HCT116 (cell line): ENCODE measurements around the gene SLC5A7. TPM values are rescaled to one million over a fixed set of nuclear protein-coding genes. Genes with fewer than 3 reads are reported as not detected.

ENCODE experiments used
- ATAC-seq: fragments of 200-7000 bp; cut with Tn5 transposase; 2 replicates; pipeline ENCODE4 v1.9.1; 2020; ENCODE audit warnings: mild to moderate bottlenecking, moderate library complexity
- BruUV-seq: library from RNA; stranded (reverse); fragments of 400-500 nt; replicated peaks from 2 replicates; lab custom pipeline; 2021; lab: Mats Ljungman, UMichigan
- CTCF ChIA-PET: fragments of 300-600 bp; sonication (Branson Sonifier 250); formaldehyde crosslinking; loops from one replicate; lab custom pipeline; 2021; ENCODE audit warnings: antibody characterized with exemption; lab: Charles Lee
- POLR2A ChIA-PET: fragments of 300-600, 350-600 bp; sonication (Branson Sonifier 250); formaldehyde crosslinking; loops from one replicate; lab custom pipeline; 2021; ENCODE audit warnings: antibody characterized with exemption; lab: Charles Lee
- RAD21 ChIA-PET, 2 experiments: fragments of 300-600 bp; sonication (Branson Sonifier 250); formaldehyde crosslinking; loops; one replicate each; lab custom pipeline; 2023; ENCODE audit warnings: low total read pairs in 2 of 2; ENCODE audit not compliant: uncharacterized antibody in 2 of 2, unreplicated experiment in 2 of 2, low non-redundant PET in 1 of 2; lab: Charles Lee
- DNase-seq: peaks from one replicate; pipeline ENCODE4 v3.0.0-alpha.2; 2010; ENCODE audit warnings: low read depth, low spot score
- H2AFZ ChIP-seq: fragments of 200-600 bp; shearing (Covaris generic), sonication (generic); 2 replicates; pipeline ENCODE4 v1.6.1; 2017; ENCODE audit warnings: low read depth, mixed run types, mixed read lengths, antibody characterized with exemption, low read length; ENCODE audit not compliant: poor library complexity, severe bottlenecking
- H3K27ac ChIP-seq: 2 replicates; pipeline ENCODE4 v1.5.1; 2012; ENCODE audit warnings: low read depth, low read length
- H3K27me3 ChIP-seq: fragments of 200-600 bp; sonication (generic); 2 replicates; pipeline ENCODE4 v1.6.1; 2016; ENCODE audit warnings: mixed run types, low read length, mixed read lengths; ENCODE audit not compliant: insufficient read depth
- H3K36me3 ChIP-seq, 2 experiments: fragments of 200-500 bp in 1 of 2; fragments of 200-600 bp in 1 of 2; sonication (Bioruptor generic) in 1 of 2; sonication (generic) in 1 of 2; 2 replicates each; pipeline versions ENCODE4 v1.5.1 to v1.6.1; 2014 to 2016; ENCODE audit warnings: low read length in 2 of 2, inconsistent platforms in 1 of 2, mixed read lengths in 1 of 2, mixed run types in 1 of 2; ENCODE audit not compliant: insufficient read depth in 2 of 2, control insufficient read depth in 1 of 2
- H3K4me1 ChIP-seq, 2 experiments: fragments of 200-600 bp in 1 of 2; sonication (generic) in 1 of 2; 2 replicates each; pipeline versions ENCODE4 v1.5.1 to v1.6.1; 2012 to 2017; ENCODE audit warnings: low read length in 2 of 2, inconsistent platforms in 1 of 2, mild to moderate bottlenecking in 1 of 2, mixed read lengths in 1 of 2, mixed run types in 1 of 2, moderate library complexity in 1 of 2; ENCODE audit not compliant: insufficient read depth in 2 of 2, control insufficient read depth in 1 of 2
- H3K4me2 ChIP-seq: fragments of 200-600 bp; sonication (generic); 2 replicates; pipeline ENCODE4 v1.6.1; 2017; ENCODE audit warnings: mixed run types, low read length, mixed read lengths
- H3K4me3 ChIP-seq, 2 experiments: fragments of 200-600 bp in 1 of 2; sonication (generic) in 1 of 2; replicated peaks in 1 of 2; 2 replicates each; pipeline ENCODE4 v1.5.1; 2011 to 2016; ENCODE audit warnings: low read length in 2 of 2, control low read depth in 1 of 2, low read depth in 1 of 2, mild to moderate bottlenecking in 1 of 2, mixed read lengths in 1 of 2, mixed run types in 1 of 2
- H3K79me2 ChIP-seq: fragments of 200-600 bp; sonication (generic); 2 replicates; pipeline ENCODE4 v1.6.1; 2017; ENCODE audit warnings: mild to moderate bottlenecking, mixed run types, low read length, moderate library complexity, mixed read lengths; ENCODE audit not compliant: insufficient read depth
- H3K9ac ChIP-seq: fragments of 200-600 bp; sonication (generic); 2 replicates; pipeline ENCODE4 v1.6.1; 2016; ENCODE audit warnings: low read length, mixed read lengths
- H3K9me2 ChIP-seq: fragments of 200-600 bp; sonication (generic), shearing (Covaris generic); 2 replicates; pipeline ENCODE4 v1.6.1; 2017; ENCODE audit warnings: mixed run types, mild to moderate bottlenecking, moderate library complexity; ENCODE audit not compliant: insufficient read depth
- H3K9me3 ChIP-seq, 2 experiments: fragments of 200-500 bp in 1 of 2; fragments of 200-600 bp in 1 of 2; sonication (Bioruptor generic) in 1 of 2; sonication (generic) in 1 of 2; 2 replicates each; pipeline ENCODE4 v1.6.1; 2014 to 2017; ENCODE audit warnings: low read length in 2 of 2, mixed read lengths in 2 of 2, inconsistent platforms in 1 of 2, low read depth in 1 of 2, mild to moderate bottlenecking in 1 of 2, mixed run types in 1 of 2, moderate library complexity in 1 of 2; ENCODE audit not compliant: control insufficient read depth in 1 of 2, insufficient read depth in 1 of 2
- H4K20me1 ChIP-seq: fragments of 200-600 bp; sonication (generic), shearing (Covaris generic); 2 replicates; pipeline ENCODE4 v1.6.1; 2017; ENCODE audit warnings: mixed run types, mild to moderate bottlenecking, moderate library complexity; ENCODE audit not compliant: insufficient read depth
- EGR1 ChIP-seq: IDR thresholded peaks from 2 replicates; pipeline ENCODE4 v1.6.1; 2012; ENCODE audit warnings: low read depth
- ELF1 ChIP-seq: IDR thresholded peaks from 2 replicates; pipeline ENCODE4 v1.6.1; 2012; ENCODE audit warnings: low read depth, borderline replicate concordance
- EZH2 ChIP-seq: fragments of 200-600 bp; sonication (generic); IDR thresholded peaks from 2 replicates; pipeline ENCODE4 v1.6.1; 2017; ENCODE audit warnings: antibody characterized with exemption, mixed run types
- EZH2phosphoT487 ChIP-seq: fragments of 200-600 bp; IDR thresholded peaks from 2 replicates; pipeline ENCODE4 v1.6.1; 2018; ENCODE audit warnings: antibody characterized with exemption, borderline replicate concordance
- FOSL1 ChIP-seq: IDR thresholded peaks from 2 replicates; pipeline ENCODE4 v1.6.1; 2012; ENCODE audit warnings: low read depth
- JUND ChIP-seq: IDR thresholded peaks from 2 replicates; pipeline ENCODE4 v1.6.1; 2012
- RAD21 ChIP-seq: IDR thresholded peaks from 2 replicates; pipeline ENCODE4 v1.6.1; 2012; ENCODE audit warnings: low read depth, mild to moderate bottlenecking
- YY1 ChIP-seq: IDR thresholded peaks from 2 replicates; pipeline ENCODE4 v1.6.1; 2011; ENCODE audit warnings: low read length, low read depth, moderate library complexity, mild to moderate bottlenecking; ENCODE audit not compliant: insufficient replicate concordance; ENCODE audit errors: extremely low read depth
- ZNF274 ChIP-seq: fragments of 200-500 bp; sonication (Bioruptor generic); IDR thresholded peaks from 2 replicates; pipeline ENCODE4 v1.6.1; 2014; ENCODE audit warnings: mild to moderate bottlenecking, low read depth, low read length, inconsistent platforms
- intact Hi-C: fragments of 100-400 bp; cut with micrococcal nuclease; formaldehyde crosslinking; loops from 2 replicates; pipeline ENCODE4 v1.10.0; 2022
- total RNA-seq: library from RNA; stranded (reverse); gene quantifications from one replicate; pipeline ENCODE4 v1.2.1, GENCODE V29; 2021; ENCODE audit not compliant: unreplicated experiment
- TF ChIP-seq, protein P1 (sequence below): IDR thresholded peaks from 2 replicates; pipeline ENCODE4 v1.6.1; 2012
- TF ChIP-seq, protein P2 (sequence below): IDR thresholded peaks from 2 replicates; pipeline ENCODE4 v1.6.1; 2012; ENCODE audit warnings: low read depth

Gene SLC5A7
- total RNA-seq, 1 experiment from 2014 or later, result not detected

DNA sequence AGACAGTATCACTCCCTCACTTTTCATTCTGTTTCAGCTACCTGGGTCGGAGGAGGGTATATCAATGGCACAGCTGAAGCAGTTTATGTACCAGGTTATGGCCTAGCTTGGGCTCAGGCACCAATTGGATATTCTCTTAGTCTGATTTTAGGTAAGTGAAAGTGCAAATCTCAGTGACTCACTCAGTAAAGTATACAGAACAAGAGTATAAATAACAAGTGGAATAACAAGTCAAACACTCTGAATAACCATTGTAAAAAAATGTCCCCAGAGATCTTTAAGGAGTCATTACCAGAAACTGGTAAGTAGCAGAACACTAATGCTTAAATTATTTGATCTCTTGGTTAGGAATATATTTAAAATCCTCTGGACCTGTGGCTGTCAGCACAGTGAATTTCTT is 5.7 kb downstream of the SLC5A7 start:
- H3K4me1 ChIP-seq, result no peaks in the 10 kb centered on the region
- ATAC-seq (no peak), DNase-seq (no peak)
- intact Hi-C loops, result no loop called here
- no TSS peak for BruUV-seq
- H4K20me1 ChIP-seq, result no peaks in the 10 kb centered on the region
- H3K4me3 ChIP-seq, result no peak overlapping the region
- CTCF ChIA-PET, result no interaction called here
- H2AFZ ChIP-seq, result no peak overlapping the region
- H3K9me3 ChIP-seq, result no peaks in the 10 kb centered on the region
- H3K27me3 ChIP-seq, result no peaks in the 10 kb centered on the region
- POLR2A ChIA-PET, result no interaction called here
- no peak overlapping the region for H3K9ac ChIP-seq
- RAD21 ChIA-PET, result no interaction called here
- H3K9me2 ChIP-seq, result no peaks in the 10 kb centered on the region
- no peak overlapping the region for H3K4me2 ChIP-seq
- no peaks in the 10 kb centered on the region for H3K36me3 ChIP-seq
- no peaks in the 10 kb centered on the region for H3K79me2 ChIP-seq
- TF ChIP-seq FOSL1, result no peak
- TF ChIP-seq JUND, result no peak
- TF ChIP-seq, protein P1, sequence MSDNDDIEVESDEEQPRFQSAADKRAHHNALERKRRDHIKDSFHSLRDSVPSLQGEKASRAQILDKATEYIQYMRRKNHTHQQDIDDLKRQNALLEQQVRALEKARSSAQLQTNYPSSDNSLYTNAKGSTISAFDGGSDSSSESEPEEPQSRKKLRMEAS, result no peak
- no peak for TF ChIP-seq YY1
- TF ChIP-seq EGR1, result no peak
- TF ChIP-seq EZH2phosphoT487, result no peak
- no peak for TF ChIP-seq ZNF274
- TF ChIP-seq RAD21, result no peak
- no peak for TF ChIP-seq EZH2
- no peak for TF ChIP-seq ELF1
- TF ChIP-seq, protein P2, sequence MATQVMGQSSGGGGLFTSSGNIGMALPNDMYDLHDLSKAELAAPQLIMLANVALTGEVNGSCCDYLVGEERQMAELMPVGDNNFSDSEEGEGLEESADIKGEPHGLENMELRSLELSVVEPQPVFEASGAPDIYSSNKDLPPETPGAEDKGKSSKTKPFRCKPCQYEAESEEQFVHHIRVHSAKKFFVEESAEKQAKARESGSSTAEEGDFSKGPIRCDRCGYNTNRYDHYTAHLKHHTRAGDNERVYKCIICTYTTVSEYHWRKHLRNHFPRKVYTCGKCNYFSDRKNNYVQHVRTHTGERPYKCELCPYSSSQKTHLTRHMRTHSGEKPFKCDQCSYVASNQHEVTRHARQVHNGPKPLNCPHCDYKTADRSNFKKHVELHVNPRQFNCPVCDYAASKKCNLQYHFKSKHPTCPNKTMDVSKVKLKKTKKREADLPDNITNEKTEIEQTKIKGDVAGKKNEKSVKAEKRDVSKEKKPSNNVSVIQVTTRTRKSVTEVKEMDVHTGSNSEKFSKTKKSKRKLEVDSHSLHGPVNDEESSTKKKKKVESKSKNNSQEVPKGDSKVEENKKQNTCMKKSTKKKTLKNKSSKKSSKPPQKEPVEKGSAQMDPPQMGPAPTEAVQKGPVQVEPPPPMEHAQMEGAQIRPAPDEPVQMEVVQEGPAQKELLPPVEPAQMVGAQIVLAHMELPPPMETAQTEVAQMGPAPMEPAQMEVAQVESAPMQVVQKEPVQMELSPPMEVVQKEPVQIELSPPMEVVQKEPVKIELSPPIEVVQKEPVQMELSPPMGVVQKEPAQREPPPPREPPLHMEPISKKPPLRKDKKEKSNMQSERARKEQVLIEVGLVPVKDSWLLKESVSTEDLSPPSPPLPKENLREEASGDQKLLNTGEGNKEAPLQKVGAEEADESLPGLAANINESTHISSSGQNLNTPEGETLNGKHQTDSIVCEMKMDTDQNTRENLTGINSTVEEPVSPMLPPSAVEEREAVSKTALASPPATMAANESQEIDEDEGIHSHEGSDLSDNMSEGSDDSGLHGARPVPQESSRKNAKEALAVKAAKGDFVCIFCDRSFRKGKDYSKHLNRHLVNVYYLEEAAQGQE, result no peak
- no peak overlapping the region for H3K27ac ChIP-seq
